ENCODE results near the gene GALNT11.

GRCh38 chr7:152025077-152025936 lies at the start of gene GALNT11:
- TF ChIP-seq CTCF (IDR thresholded peaks at IDR 0.05; ENCODE audit: low read length) (no peak), EZH2 (optimal IDR thresholded peaks at IDR 0.05; ENCODE audit: low read depth, low read length) (no peak)
